RCC 7860 (cell line): Measurements from ENCODE around the gene ROR2.

Experiments
- DNase-seq: peaks from one replicate; pipeline ENCODE4 v3.0.0-alpha.2; 2015; ENCODE audit warnings: low spot score
- FAIRE-seq: peaks from 2 replicates; lab custom pipeline; 2012; peaks lifted over from hg19 to GRCh38; lab: Jason Lieb, UNC

ROR2 gene

DNA sequence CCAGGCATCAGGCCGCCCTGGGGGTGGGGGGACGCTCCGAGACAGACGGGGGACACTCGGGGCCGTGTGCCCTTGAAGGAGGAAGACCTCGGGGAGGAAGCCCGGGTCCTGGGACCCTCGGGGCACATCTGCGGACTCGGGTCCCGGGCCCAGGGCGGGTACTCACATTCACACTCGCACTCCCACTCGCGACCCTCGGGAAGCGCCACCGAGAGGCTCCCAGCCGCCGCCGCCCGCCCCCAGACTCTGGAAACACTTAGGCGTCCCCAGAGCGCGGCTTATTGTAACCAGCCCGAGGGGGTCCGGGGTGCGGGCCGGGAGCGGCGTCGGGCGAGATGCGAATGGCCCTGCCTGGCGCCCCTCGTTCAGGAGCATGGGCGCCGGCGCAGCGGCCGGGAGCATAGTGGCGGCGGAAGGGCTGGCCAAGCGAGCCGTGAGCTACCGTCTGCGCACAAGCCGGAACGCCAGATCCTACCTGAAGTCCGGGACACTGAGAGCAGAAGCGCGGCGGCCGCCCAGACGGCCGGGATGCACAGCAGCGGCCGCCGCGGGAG is 559 bp downstream of the ROR2 start:
- no peak for DNase-seq
- no peak for FAIRE-seq

GRCh38 chr9:91948597-91949391 is 1.2 kb downstream of the ROR2 start:
- FAIRE-seq (no peak), DNase-seq (peak; percentile 21)

DNA sequence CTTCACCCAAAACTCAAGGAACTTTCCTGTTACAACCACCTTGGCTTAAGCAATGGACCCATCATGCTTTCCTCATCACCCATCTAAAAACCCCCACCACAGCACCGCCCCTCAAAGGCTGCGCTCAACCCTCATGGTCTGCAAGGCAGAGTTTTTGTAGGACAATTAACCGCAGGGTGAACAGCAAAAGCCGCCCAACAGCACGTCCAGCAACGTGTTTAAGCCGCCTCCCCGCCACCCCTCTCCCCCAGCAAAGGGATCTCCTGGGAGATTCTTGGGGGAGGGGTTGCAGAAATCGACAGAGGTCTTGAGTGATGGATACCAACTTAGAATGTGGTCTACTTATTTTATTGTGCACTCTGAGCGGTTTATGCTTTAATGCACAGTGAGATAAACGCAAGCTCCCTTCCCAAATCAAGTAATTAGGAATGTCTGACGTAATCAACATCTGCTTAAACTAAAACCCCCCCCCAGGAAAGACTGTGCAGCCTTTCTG is 1.9 kb downstream of the ROR2 start:
- DNase-seq: no peak
- no peak for FAIRE-seq

- no peak for DNase-seq
- no peak for FAIRE-seq
These were observed 3.2 kb downstream of the ROR2 start for GRCh38 chr9:91946653-91947488.

GRCh38 chr9:91946196-91946595 is 3.8 kb downstream of the ROR2 start:
- DNase-seq (no peak), FAIRE-seq (no peak)

DNA sequence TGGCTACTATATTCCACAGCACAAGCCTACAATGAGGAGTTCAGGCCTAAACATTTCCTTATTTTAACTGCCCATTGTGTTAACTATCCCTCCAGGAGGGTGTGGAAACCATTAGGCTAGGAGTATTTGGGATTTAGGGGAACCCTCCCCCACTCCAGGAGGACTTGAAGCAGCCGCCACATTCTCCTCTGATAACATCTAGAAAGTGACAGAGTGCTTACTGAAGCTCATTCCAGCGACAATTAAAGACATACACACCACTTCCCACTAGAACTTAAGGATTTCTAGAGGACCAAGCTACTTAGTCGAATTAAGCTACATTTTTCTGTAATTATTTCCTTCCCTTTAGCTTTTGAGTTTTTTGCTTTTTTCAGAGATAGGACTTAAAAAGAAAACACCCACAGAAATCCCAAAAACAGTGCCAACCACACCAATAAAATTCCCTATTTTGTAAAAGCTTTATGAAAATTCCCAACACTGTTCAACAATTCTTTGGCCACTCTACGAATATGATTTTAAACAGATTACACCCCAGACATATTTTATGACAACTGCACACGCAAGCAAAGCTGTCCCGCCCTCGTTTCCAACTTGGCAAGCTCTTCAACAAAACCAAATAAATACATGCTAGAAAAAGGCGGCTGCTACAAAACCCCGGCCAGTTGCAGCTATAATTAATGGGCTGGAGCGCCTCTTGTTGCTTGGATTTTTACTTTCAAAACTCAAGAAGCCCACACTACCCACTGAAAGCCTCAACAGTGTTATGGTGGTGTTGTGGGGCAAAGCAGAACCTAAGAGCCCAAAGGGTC is 4.5 kb downstream of the ROR2 start:
- no peak for FAIRE-seq
- DNase-seq: no peak

- no peak for FAIRE-seq
- no peak for DNase-seq
These were observed 5.3 kb downstream of the ROR2 start for GRCh38 chr9:91944711-91945110.

DNA sequence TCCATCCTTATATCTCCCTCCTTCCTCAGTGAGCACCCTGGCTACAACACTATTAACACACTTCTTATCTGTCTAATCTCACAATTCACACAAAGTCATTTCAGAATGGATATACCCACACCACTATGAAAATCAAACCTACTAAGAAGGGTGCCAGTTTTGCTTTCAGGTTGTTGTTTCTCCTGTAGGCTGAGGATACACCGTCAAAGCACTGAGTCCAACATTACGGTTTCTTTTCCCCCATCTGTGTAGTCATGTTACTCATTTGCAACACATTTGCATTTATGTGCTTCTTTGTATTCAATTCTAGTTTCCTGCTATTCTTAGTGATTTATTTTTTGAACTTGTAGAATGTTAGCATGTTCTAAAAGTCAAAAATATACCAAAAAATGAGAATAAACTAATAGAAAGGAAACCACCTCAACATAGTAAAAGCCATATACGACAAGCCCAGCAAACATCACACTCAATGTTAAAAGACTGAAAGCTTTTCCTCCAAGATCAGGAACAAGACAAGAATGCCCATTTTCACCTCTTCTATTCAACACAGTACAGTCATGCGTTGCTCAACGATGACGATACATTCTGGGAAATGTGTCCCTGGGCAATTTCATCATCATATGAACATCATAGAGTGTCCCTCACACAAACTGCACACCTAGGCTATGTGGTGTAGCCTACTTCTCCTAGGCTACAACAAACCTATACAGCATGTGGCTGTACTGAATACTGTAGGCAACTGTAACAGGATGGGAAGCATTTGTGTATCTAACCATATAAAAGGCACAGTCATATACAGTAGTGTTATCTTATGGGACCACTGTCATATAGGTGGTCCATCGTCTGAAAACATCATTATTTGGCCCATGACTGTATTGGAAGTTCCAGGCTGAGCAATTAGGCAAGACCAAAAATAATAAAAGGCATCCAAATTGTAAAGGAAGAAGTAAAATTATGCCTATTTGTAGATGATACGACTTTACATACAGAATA is 6.3 kb downstream of the ROR2 start:
- DNase-seq (no peak), FAIRE-seq (no peak)

DNA sequence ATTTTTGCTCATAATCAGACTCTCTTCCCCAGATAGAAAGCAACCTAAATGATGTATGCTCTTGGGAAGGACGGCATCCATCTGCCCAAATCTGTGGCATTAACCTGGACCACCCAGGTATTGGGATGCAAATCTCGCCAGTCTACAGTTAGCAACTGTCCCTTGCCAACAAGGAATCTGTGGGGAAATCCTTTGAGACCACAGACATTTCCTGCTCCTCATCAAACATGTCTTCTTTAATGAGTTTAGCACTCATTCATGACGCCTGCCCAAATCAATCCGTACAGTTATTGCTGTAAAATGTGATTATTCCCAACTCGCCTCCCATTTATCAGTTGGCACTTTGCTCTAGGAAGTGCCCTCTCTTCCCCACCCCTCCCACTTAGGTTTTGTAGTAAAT is 7.8 kb downstream of the ROR2 start:
- no peak for FAIRE-seq

GRCh38 chr9:91939978-91940377 is 10.1 kb downstream of the ROR2 start:
- FAIRE-seq (no peak), DNase-seq (no peak)

More for the DNA sequence above, 7.8 kb downstream of the ROR2 start:
- no peak for DNase-seq

DNA sequence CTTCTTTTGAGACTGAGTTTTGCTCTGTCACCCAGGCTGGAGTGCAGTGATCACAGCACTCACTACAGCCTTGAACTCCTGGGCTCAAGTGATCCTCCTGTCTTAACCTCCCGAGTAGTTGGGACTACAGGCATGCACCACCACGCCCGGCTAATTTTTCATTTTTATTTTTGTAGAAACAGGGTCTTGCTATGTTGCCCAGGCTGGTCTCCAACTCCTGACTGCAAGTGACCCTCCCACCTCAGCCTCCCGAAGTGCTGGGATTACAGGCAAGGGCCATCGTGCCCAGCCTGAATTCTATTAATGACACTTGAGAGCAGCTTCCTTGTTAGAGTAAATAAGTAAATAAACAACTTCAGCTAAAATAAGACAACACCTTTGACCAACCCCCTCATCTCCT is 12.3 kb downstream of the ROR2 start:
- DNase-seq: no peak
- FAIRE-seq: no peak

DNA sequence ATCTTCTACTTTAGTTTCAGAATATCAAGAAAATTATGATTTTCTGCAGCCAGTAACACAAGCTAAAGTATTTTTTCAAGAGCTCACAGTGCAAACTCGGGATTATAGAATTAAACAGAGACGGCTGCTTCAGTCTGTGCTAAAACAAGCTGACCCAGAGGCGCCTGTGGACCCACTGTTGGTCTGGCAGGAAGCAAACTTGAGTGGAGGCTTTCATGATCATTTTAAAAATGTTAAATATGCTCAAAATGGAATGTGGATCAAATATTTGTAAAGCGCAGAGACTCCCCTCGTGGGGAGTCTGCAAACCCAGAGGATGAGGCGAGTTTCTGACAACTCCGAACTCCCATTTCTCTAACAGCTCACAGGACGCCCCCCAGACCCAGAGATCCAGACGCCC is 13.0 kb downstream of the ROR2 start:
- DNase-seq (no peak), FAIRE-seq (no peak)

DNA sequence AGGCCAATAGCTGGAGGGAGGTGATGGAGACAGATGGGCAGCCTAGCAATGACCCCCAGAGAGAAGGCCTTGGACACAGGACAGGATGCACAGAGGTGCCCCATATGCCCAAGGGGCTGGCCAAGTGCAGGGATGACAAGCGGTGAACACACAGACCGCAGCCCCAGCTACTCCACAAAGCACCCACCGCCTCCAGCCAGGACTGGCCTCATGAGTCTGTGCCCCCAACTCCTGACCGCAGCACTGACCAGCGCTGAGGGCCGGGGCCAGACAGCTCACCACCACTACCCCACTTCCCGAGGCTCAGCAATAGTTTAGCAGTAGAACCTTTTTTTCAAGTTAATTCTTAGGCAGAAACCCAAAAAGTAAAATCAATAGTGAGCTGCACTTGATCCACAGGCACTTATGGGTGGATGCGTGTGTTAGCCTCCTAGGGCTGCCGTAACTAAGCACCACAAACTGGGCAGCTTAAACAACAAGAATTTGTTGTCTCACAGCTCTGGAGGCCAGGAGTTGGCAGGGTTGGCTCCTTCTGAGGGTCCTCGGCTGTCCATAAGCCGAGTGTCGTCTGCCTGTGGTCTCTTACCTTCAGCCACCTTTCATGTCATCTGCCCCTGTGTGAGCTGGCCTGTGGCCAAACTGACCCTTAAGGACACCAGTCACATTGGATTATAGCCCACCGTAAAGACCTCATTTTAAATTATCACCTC is 14.1 kb downstream of the ROR2 start:
- DNase-seq: no peak
- FAIRE-seq: no peak

DNA sequence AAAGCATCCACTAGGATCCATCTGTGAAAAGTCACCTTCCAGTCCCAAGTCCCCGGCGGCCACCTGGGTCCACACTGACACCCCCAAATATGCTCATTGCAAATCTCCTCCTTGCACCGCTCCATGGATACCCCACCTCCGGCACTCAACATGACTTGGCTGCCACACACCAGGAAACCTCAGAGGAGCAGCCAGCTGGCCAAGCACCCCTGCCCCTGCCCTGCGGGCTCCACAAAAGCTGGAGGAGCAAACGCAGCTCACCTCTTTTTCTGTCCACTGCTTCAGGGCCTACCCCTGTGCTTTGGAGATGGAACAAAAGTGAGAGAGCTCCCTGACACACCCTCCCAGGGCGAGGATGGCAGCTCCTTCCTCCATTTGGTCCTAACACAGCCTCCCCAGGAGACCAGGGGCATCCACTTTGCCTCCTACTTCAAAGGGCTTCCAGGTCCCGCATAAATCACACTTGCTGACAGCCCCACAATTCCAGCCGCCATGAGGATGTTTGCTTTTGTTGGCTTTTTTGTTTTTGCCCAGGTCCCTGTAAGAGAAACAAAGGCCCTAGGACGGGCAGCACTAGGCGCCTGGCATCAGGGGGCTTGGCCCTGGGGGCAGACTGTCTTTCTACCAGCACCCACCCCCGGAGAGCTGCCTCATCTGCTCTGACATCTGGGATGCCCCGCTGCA is 14.8 kb downstream of the ROR2 start:
- FAIRE-seq (no peak), DNase-seq (no peak)

DNA sequence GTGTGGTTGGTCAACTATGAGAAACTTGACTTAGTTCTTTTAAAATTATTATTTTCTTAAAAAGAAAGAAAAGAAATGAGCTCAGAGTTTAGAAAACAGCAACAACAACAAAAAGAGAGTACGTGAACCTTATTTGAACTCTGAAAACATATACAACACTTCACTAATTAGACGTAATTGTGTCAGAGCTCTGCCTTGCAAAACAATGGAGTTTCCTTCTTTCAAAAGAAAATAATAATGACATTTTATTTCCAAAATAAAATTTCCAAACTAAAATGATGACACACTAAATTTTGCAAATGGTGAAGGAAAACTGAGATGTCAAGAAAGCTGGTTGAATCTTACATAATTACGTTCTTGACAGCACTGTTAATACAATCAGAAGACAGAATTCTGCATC is 15.4 kb downstream of the ROR2 start:
- DNase-seq (no peak), FAIRE-seq (no peak)

DNA sequence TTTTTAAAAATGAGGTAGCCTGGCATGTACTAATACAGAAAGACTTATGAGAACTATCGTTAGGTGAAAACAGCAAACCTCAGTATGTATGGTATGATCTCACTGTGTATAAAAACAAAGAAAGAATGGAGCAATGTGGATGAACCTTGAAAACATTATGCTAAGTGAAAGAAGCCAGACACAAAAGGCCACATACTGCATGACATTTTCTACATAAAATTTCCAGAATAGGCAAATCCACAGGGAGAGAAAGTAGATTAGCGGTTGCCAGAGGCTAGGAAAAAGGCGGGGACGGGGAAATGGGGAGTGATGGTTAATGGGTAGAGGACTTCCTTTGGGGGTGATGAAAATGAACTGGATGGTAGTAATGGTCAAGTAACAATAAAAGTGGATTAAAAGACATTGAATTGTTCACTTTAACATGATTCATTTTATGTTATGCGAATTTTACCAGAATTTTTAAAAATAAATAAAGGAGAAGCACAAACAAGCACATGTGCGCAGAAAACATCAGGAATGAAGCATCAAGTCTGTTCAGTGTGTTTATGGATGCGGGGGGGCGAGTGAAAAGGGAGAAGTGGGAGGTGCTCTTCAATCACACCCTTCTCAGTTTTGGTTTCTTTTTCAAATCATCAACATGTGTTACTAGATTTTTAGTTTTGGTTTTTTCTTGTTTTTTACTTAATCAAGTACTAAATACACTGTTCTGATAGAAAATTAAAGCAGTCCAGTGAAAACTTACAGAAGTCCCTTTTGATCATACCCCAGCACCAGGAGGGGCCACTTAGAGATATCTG is 16.3 kb downstream of the ROR2 start:
- no peak for FAIRE-seq
- no peak for DNase-seq

GRCh38 chr9:91930475-91930874 is 19.6 kb downstream of the ROR2 start:
- FAIRE-seq (no peak), DNase-seq (no peak)

DNA sequence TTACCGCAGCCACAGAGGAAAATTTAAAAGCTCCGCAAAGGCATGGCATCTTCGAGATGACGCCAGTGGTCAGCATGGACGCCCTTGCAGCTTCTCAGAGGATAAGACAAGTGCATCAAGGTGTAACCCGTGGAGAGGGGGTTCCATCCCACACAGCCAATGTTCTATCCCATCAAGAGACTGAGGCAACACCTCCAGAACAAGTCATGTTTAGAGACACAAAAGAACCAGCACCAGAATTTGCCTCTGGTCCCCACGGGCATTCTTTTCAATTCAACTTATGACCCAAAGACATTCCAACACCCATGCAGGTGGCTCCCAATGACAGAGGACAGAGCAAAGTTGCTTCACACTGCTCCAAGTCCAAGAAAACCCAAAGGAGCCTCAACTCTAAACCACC is 20.7 kb downstream of the ROR2 start:
- no peak for DNase-seq
- no peak for FAIRE-seq
